ENCODE measurements around the gene MRPS34. TPM values are rescaled to one million over a fixed set of nuclear protein-coding genes. Genes with fewer than 3 reads are reported as not detected.

MRPS34 gene
- total and polyA plus RNA-seq, 9 of the 15 experiments (the other 6 are each of a cell fraction or from before 2014, with no cell fraction given): 5.2 to 334 (median 92.8) TPM

GRCh38 chr16:1767116-1767994 is 5.6 kb downstream of the MRPS34 start:
- Histone ChIP-seq H3K4me2 (ENCODE audit: insufficient read depth, low read length) (no peak overlapping the region), H3K36me3 (ENCODE audit: control insufficient read depth, insufficient read depth, low read length) (peaks cover 86% of the 10 kb centered on the region; the same call in 2 of the 3 replicates), H3K4me1 (replicated peaks in 1 of 2; ENCODE audit: control insufficient read depth in 2 of 2, insufficient read depth in 2 of 2, low read length in 2 of 2) (peaks cover 22 to 95% of the 10 kb centered on the region in 2 experiments; a peak in 4 of 5 replicates), H3K27me3 (ENCODE audit: control insufficient read depth in 2 of 2, insufficient read depth in 2 of 2, low read length in 2 of 2) (no peaks in the 10 kb centered on the region), H3K4me3 (no peak overlapping the region), H4K20me1 (replicated peaks; ENCODE audit: control insufficient read depth, insufficient read depth, low read length) (0 out of 2 replicates have a peak, but pooled peaks cover 8% of the 10 kb centered on the region), H3K9me1 (ENCODE audit: control insufficient read depth, insufficient read depth, low read length) (no peaks in the 10 kb centered on the region), H3K9me3 (replicated peaks; ENCODE audit: control insufficient read depth, insufficient read depth, low read depth, low read length) (no peaks in the 10 kb centered on the region), H3K79me2 (ENCODE audit: control insufficient read depth, insufficient read depth, low read length) (peaks cover 25% of the 10 kb centered on the region), H3K27ac (ENCODE audit: extremely low read depth, low read depth, low read length) (no peak overlapping the region), H3K9ac (ENCODE audit: insufficient read depth in 1 of 2, low read depth in 2 of 2, low read length in 2 of 2) (no peak overlapping the region), H2AFZ (ENCODE audit: low read depth, low read length) (no peak overlapping the region)
- WGBS (ENCODE audit: insufficient coverage, low coverage, missing lambda C conversion rate): 95% methylated on average over 27 of the region's 42 CpGs
- BruUV-seq (replicated peaks): TSS peak; percentile 12
- in situ Hi-C loops (cut with MboI): no loop called here
- ChIA-PET CTCF (ENCODE audit: low intra/inter-chr PET ratio) (no interaction called here), POLR2A (interaction anchor here (0.8 to 1.5 kb wide), 3 partner anchors 8 to 198 kb away, joined by 3 to 4 read pairs (median 4); partner anchors contain the start of gene RPS2)
- FAIRE-seq (no peak), ATAC-seq (no peak), DNase-seq (ENCODE audit: extremely low read depth in 1 of 4, low spot score in 3 of 4) (no peak)
- intact Hi-C loops (cut with micrococcal nuclease): no loop called here
- TF ChIP-seq SRSF1 (IDR thresholded peaks at IDR 0.05; ENCODE audit: low read depth, low read length) (no peak), FOSL1 (tag; conservative IDR thresholded peaks at IDR 0.05) (no peak), ZNF592 (IDR thresholded peaks at IDR 0.05) (no peak), PRMT5 (CRISPR knock-in tag; IDR thresholded peaks at IDR 0.05) (no peak), E2F6 (IDR thresholded peaks at IDR 0.05; ENCODE audit: borderline replicate concordance in 1 of 2, extremely low read depth in 1 of 2, insufficient read depth in 1 of 2, insufficient read length in 1 of 2, low read depth in 1 of 2, low read length in 1 of 2, poor library complexity in 1 of 2, severe bottlenecking in 1 of 2) (no peak), ZNF518B (CRISPR knock-in tag; IDR thresholded peaks at IDR 0.05) (no peak), SIN3A (IDR thresholded peaks at IDR 0.05; ENCODE audit: borderline replicate concordance in 2 of 2, control insufficient read depth in 1 of 2, low read depth in 2 of 2, low read length in 2 of 2) (no peak)
